Measurements from ENCODE around the gene IL23R.

Gene IL23R

GRCh38 chr1:67227196-67227595, 60.9 kb downstream of the IL23R start:
- no peak overlapping the region for H3K4me3 ChIP-seq (ENCODE audit: low read depth, low read length)
- no peak for DNase-seq (ENCODE audit: low read depth)
- TF ChIP-seq, protein P1, sequence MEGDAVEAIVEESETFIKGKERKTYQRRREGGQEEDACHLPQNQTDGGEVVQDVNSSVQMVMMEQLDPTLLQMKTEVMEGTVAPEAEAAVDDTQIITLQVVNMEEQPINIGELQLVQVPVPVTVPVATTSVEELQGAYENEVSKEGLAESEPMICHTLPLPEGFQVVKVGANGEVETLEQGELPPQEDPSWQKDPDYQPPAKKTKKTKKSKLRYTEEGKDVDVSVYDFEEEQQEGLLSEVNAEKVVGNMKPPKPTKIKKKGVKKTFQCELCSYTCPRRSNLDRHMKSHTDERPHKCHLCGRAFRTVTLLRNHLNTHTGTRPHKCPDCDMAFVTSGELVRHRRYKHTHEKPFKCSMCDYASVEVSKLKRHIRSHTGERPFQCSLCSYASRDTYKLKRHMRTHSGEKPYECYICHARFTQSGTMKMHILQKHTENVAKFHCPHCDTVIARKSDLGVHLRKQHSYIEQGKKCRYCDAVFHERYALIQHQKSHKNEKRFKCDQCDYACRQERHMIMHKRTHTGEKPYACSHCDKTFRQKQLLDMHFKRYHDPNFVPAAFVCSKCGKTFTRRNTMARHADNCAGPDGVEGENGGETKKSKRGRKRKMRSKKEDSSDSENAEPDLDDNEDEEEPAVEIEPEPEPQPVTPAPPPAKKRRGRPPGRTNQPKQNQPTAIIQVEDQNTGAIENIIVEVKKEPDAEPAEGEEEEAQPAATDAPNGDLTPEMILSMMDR (IDR thresholded peaks at IDR 0.05; ENCODE audit: low read depth, low read length, missing control alignments), result no peak

DNA sequence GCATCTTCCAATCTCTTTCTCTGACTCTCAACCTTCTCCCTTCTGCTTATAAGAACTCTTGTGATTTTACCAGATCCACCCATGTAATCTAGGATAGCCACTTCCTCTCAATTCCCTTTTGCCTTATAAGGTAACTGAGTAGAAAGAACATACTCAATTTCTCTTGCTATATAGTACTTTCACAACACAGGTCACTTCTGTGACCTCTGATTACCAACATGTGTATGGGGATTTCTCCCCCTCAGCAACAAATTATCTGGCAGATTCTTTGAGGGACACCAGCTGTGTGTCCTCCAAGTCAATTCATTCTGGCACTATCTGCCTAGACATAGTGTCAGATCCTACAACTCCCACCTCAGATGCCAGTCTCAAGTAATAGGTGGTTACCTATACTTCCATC, 62.5 kb downstream of the IL23R start:
- no peak for DNase-seq (ENCODE audit: low read depth)

GRCh38 chr1:67230539-67230938, 64.3 kb downstream of the IL23R start:
- TF ChIP-seq, protein P1 (IDR thresholded peaks at IDR 0.05; ENCODE audit: low read depth, low read length, missing control alignments), result no peak
- no peak for DNase-seq (ENCODE audit: low read depth)
- H3K4me3 ChIP-seq (ENCODE audit: low read depth, low read length), result no peak overlapping the region

More for the DNA sequence above, 62.5 kb downstream of the IL23R start:
- H3K4me3 ChIP-seq (ENCODE audit: low read depth, low read length), result no peak overlapping the region
- TF ChIP-seq, protein P1 (IDR thresholded peaks at IDR 0.05; ENCODE audit: low read depth, low read length, missing control alignments), result no peak

DNA sequence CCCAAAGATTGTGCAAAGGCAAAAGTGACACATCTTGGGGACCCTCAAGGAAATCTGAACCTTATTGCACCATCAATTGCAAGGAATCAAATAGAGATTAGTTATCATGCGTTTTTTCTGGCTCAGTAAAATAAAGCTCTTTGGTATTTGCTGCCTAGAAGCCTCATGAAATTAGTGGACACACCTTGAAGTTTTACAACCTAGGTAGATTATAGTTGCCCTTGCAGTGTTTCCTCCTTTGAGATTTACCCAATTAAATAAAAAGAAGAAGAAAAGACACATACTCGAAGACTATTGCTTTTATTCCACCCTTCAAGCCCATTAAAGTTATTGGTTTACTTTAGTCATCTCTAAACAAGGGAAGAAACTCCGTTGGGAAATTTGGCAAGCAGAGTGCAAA, 70.0 kb downstream of the IL23R start:
- no peak overlapping the region for H3K4me3 ChIP-seq (ENCODE audit: low read depth, low read length)
- TF ChIP-seq, protein P1 (IDR thresholded peaks at IDR 0.05; ENCODE audit: low read depth, low read length, missing control alignments), result no peak
- DNase-seq (ENCODE audit: low read depth), result no peak

DNA sequence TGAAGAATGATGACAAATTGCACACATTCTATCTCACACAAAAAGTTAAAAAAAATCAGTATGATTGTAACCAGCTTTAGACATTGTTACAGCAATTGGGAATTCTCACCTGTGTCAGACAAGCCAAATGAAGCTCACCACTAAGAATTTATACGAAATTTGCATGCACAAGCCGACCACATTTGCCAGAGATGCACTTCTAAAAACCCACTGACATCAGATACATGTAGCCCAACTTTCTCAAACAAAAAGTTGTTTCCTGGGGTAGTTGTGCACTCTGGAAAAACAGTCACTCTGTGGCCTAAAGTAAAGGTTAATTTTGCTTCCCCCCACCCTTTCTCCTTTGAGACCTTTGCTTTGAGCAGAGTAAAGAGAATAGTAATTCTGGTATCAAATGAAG, 73.5 kb downstream of the IL23R start:
- H3K4me3 ChIP-seq (ENCODE audit: low read depth, low read length), result no peak overlapping the region
- TF ChIP-seq, protein P1 (IDR thresholded peaks at IDR 0.05; ENCODE audit: low read depth, low read length, missing control alignments), result no peak
- no peak for DNase-seq (ENCODE audit: low read depth)

GRCh38 chr1:67241200-67241746, 75.0 kb downstream of the IL23R start:
- H3K4me3 ChIP-seq (ENCODE audit: low read depth, low read length), result no peak overlapping the region
- TF ChIP-seq, protein P1 (IDR thresholded peaks at IDR 0.05; ENCODE audit: low read depth, low read length, missing control alignments), result no peak
- DNase-seq (ENCODE audit: low read depth), result no peak

DNA sequence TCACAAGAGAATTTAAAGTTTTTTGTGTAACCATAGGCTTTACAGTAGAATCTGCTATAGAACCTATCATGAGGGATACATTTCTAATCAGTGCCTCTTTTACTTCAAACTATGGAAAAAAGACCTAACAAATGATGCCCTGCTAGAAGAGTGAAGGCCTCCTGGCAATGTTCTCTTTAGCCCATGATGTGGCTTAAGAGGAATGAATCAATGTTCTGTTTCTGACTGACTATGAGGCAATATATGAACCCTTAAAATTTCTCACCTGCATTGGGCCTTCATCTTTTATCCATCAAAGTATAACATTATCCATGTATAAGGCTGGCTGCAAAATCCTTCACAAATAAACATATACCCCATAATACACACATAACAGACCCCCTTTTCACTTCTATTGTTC, 75.8 kb downstream of the IL23R start:
- H3K4me3 ChIP-seq (ENCODE audit: low read depth, low read length), result no peak overlapping the region
- DNase-seq (ENCODE audit: low read depth), result no peak
- TF ChIP-seq, protein P1 (IDR thresholded peaks at IDR 0.05; ENCODE audit: low read depth, low read length, missing control alignments), result no peak

Measured in GM12864 (cell line).